Measurements from ENCODE around the gene ANKRD6.

ANKRD6 gene

GRCh38 chr6:89566930-89567629, 134.1 kb downstream of the ANKRD6 start:
- DNase-seq = no peak

- DNase-seq = no peak
Observed at GRCh38 chr6:89567630-89568390, 134.9 kb downstream of the ANKRD6 start.

- no peak for DNase-seq
Observed at GRCh38 chr6:89574910-89575561, 142.1 kb downstream of the ANKRD6 start.

GRCh38 chr6:89575562-89575960, 142.6 kb downstream of the ANKRD6 start:
- no peak for DNase-seq

- DNase-seq = no peak
Observed at GRCh38 chr6:89580997-89581666, 148.2 kb downstream of the ANKRD6 start.

GRCh38 chr6:89581689-89582088, 148.7 kb downstream of the ANKRD6 start:
- no peak for DNase-seq

- DNase-seq = no peak
Observed at GRCh38 chr6:89582669-89583325, 149.8 kb downstream of the ANKRD6 start.

- no peak for DNase-seq
Observed at GRCh38 chr6:89583559-89583958, 150.6 kb downstream of the ANKRD6 start.

- DNase-seq = no peak
Observed at GRCh38 chr6:89584539-89584938, 151.6 kb downstream of the ANKRD6 start.

GRCh38 chr6:89585154-89585553, 152.2 kb downstream of the ANKRD6 start:
- no peak for DNase-seq

- DNase-seq = no peak
Observed at GRCh38 chr6:89589297-89590025, 156.5 kb downstream of the ANKRD6 start.

- DNase-seq = no peak
Observed at GRCh38 chr6:89590133-89590532, 157.2 kb downstream of the ANKRD6 start.

GRCh38 chr6:89591745-89592144, 158.8 kb downstream of the ANKRD6 start:
- DNase-seq = no peak

GRCh38 chr6:89596056-89596455, 163.1 kb downstream of the ANKRD6 start:
- no peak for DNase-seq

- no peak for DNase-seq
Observed at GRCh38 chr6:89596484-89596883, 163.5 kb downstream of the ANKRD6 start.

GRCh38 chr6:89597372-89597771, 164.4 kb downstream of the ANKRD6 start:
- DNase-seq = no peak

- no peak for DNase-seq
Observed at GRCh38 chr6:89597988-89598387, 165.0 kb downstream of the ANKRD6 start.

- no peak for DNase-seq
Observed at GRCh38 chr6:89599727-89600126, 166.8 kb downstream of the ANKRD6 start.

- DNase-seq = no peak
Observed at GRCh38 chr6:89602166-89602565, 169.2 kb downstream of the ANKRD6 start.

- no peak for DNase-seq
Observed at GRCh38 chr6:89604653-89605052, 171.7 kb downstream of the ANKRD6 start.

- no peak for DNase-seq
Observed at GRCh38 chr6:89605861-89606260, 172.9 kb downstream of the ANKRD6 start.

GRCh38 chr6:89610149-89610642, 177.2 kb downstream of the ANKRD6 start:
- DNase-seq = peak; percentile 82
